Skeletal muscle cell (primary cell): Measurements from ENCODE around the gene DCLK2.

Experiments used
- DNase-seq: peaks from one replicate; pipeline ENCODE4 v3.0.0-alpha.2; 2010; ENCODE audit warnings: low read depth
- H3K4me3 ChIP-seq: 2 replicates; pipeline ENCODE4 v1.5.1; 2011; ENCODE audit warnings: low read depth, mild to moderate bottlenecking, control low read depth, low read length, moderate library complexity

DCLK2 gene

GRCh38 chr4:150108691-150109090 lies 30.4 kb downstream of the DCLK2 start:
- H3K4me3 ChIP-seq: no peak overlapping the region
- DNase-seq: no peak

GRCh38 chr4:150114641-150115040 lies 36.4 kb downstream of the DCLK2 start:
- no peak for DNase-seq
- no peak overlapping the region for H3K4me3 ChIP-seq

GRCh38 chr4:150115851-150116250 lies 37.6 kb downstream of the DCLK2 start:
- no peak for DNase-seq
- H3K4me3 ChIP-seq: no peak overlapping the region

- DNase-seq: no peak
- no peak overlapping the region for H3K4me3 ChIP-seq
Measured at GRCh38 chr4:150116506-150116905, 38.3 kb downstream of the DCLK2 start.

- DNase-seq: no peak
Measured at GRCh38 chr4:150117094-150117493, 38.8 kb downstream of the DCLK2 start.

GRCh38 chr4:150117629-150118028 lies 39.4 kb downstream of the DCLK2 start:
- DNase-seq: no peak
- H3K4me3 ChIP-seq: no peak overlapping the region

More at GRCh38 chr4:150117094-150117493, 38.8 kb downstream of the DCLK2 start:
- H3K4me3 ChIP-seq: no peak overlapping the region

GRCh38 chr4:150119492-150119891 lies 41.2 kb downstream of the DCLK2 start:
- DNase-seq: no peak
- no peak overlapping the region for H3K4me3 ChIP-seq

- H3K4me3 ChIP-seq: no peak overlapping the region
- DNase-seq: no peak
Measured at GRCh38 chr4:150123087-150123486, 44.8 kb downstream of the DCLK2 start.

GRCh38 chr4:150123796-150124677 lies 45.8 kb downstream of the DCLK2 start:
- H3K4me3 ChIP-seq: no peak overlapping the region
- no peak for DNase-seq

- no peak overlapping the region for H3K4me3 ChIP-seq
- DNase-seq: no peak
Measured at GRCh38 chr4:150126201-150126863, 48.1 kb downstream of the DCLK2 start.

- peak; percentile 45 for DNase-seq
- no peak overlapping the region for H3K4me3 ChIP-seq
Measured at GRCh38 chr4:150126864-150127203, 48.6 kb downstream of the DCLK2 start.

GRCh38 chr4:150127757-150128156 lies 49.5 kb downstream of the DCLK2 start:
- H3K4me3 ChIP-seq: no peak overlapping the region
- DNase-seq: no peak

- peak; percentile 54 for DNase-seq
- H3K4me3 ChIP-seq: no peak overlapping the region
Measured at GRCh38 chr4:150130933-150131332, 52.7 kb downstream of the DCLK2 start.

GRCh38 chr4:150131581-150132228 lies 53.5 kb downstream of the DCLK2 start:
- no peak for DNase-seq
- no peak overlapping the region for H3K4me3 ChIP-seq

- no peak for DNase-seq
- H3K4me3 ChIP-seq: no peak overlapping the region
Measured at GRCh38 chr4:150133605-150134004, 55.4 kb downstream of the DCLK2 start.

GRCh38 chr4:150135134-150135772 lies 57.0 kb downstream of the DCLK2 start:
- H3K4me3 ChIP-seq: no peak overlapping the region
- DNase-seq: no peak

GRCh38 chr4:150136036-150136435 lies 57.8 kb downstream of the DCLK2 start:
- no peak for DNase-seq
- H3K4me3 ChIP-seq: no peak overlapping the region

GRCh38 chr4:150136481-150136880 lies 58.2 kb downstream of the DCLK2 start:
- DNase-seq: no peak
- H3K4me3 ChIP-seq: no peak overlapping the region

GRCh38 chr4:150139297-150139865 lies 61.1 kb downstream of the DCLK2 start:
- no peak overlapping the region for H3K4me3 ChIP-seq
- no peak for DNase-seq
